ENCODE results near the gene DDX5. TPM values are rescaled to one million over a fixed set of nuclear protein-coding genes. Genes with fewer than 3 reads are reported as not detected.

Gene DDX5
- total RNA-seq, 4 donors from 2014 or later, result 471 to 820 (median 648) TPM

DNA sequence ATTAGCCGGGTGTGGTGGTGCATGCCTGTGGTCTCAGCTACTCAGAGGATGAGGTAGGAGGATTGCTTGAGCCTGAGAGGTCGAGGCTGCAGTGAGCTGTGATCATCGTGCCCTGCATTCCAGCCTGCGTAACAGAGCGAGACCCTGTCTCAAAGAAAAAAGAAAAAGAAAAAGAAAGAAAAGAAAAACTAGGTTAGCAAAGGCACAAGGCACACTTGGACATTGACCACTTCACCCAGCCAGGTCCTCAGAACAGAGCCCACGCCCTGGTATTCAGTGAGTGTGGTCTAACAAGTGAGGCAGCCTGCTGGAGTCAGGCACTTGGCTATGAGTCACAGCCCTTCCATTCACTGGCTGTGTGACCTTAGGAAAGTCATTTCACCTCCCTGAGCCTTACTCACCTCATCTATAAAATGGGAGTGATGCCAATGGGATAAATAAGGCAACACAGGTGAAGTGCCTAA lies 46.8 kb downstream of the DDX5 start:
- TF ChIP-seq EP300 (IDR thresholded peaks at IDR 0.05) (no peak), POLR2A (IDR thresholded peaks at IDR 0.05) (no peak)
- Histone ChIP-seq H3K27ac (no peak overlapping the region), H3K4me3 (no peak overlapping the region), H3K4me1 (peaks cover 0 to 22% (median 12%) of the 10 kb centered on the region in 4 donors), H3K27me3 (no peaks in the 10 kb centered on the region), H3K9me3 (no peaks in the 10 kb centered on the region), H3K36me3 (no peaks in the 10 kb centered on the region)
- 74% methylated on average over 6 of the region's 6 CpGs for WGBS, 2 donors
- no peak for DNase-seq (ENCODE audit: low spot score in 2 of 2)

DNA sequence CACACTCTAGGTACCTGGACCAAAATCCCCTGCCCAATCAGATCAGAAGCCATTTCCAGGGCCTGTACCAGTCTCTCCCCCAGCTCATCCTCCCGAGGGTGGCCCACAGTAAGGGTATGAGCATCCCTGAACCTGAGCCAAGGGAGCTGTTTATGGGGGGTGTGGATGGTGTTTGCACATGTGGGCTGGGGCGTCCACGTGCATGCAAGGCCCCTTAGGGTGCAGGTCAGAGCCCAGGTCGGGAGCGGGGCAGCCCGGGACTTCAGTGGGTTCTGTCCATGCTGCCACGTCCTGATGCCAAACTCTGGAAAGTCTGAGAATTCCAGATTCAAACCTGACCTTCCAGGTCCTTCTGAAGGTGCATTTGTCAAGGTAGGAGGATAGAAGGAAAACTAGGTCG lies 47.3 kb downstream of the DDX5 start:
- no peaks in the 10 kb centered on the region for H3K36me3 ChIP-seq
- H3K9me3 ChIP-seq, result no peaks in the 10 kb centered on the region
- no peak for TF ChIP-seq POLR2A (IDR thresholded peaks at IDR 0.05)
- TF ChIP-seq, protein P1, sequence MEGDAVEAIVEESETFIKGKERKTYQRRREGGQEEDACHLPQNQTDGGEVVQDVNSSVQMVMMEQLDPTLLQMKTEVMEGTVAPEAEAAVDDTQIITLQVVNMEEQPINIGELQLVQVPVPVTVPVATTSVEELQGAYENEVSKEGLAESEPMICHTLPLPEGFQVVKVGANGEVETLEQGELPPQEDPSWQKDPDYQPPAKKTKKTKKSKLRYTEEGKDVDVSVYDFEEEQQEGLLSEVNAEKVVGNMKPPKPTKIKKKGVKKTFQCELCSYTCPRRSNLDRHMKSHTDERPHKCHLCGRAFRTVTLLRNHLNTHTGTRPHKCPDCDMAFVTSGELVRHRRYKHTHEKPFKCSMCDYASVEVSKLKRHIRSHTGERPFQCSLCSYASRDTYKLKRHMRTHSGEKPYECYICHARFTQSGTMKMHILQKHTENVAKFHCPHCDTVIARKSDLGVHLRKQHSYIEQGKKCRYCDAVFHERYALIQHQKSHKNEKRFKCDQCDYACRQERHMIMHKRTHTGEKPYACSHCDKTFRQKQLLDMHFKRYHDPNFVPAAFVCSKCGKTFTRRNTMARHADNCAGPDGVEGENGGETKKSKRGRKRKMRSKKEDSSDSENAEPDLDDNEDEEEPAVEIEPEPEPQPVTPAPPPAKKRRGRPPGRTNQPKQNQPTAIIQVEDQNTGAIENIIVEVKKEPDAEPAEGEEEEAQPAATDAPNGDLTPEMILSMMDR (IDR thresholded peaks at IDR 0.05), result no peak
- TF ChIP-seq EP300 (IDR thresholded peaks at IDR 0.05), result no peak
- no peak overlapping the region for H3K4me3 ChIP-seq
- DNase-seq (ENCODE audit: low spot score in 2 of 2), result no peak
- H3K27me3 ChIP-seq, result no peaks in the 10 kb centered on the region
- WGBS, 2 donors, result 71 to 80% methylated on average over 8 of the region's 8 CpGs
- H3K4me1 ChIP-seq, result peaks cover 0 to 22% (median 12%) of the 10 kb centered on the region in 4 donors
- H3K27ac ChIP-seq, result no peak overlapping the region

DNA sequence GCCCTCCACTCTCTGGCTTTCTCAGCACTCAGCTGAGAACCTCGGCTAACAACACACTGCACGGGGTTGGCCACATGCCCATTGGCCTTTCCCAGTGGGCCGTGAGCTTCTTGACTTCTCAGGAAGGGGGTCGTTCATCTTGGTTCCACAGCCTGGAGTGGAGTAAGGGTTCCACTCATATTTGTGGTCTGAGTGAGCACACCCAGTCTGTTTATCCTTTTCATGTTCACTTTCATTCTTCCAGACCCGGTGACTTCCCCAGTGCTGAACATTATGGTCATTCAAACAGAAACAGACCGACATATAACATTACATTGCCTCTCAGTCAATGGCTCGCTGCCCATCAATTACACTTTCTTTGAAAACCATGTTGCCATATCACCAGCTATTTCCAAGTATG lies 48.9 kb downstream of the DDX5 start:
- peak overlapping the region in 1 of 4 donors; percentile 3 for H3K27ac ChIP-seq
- H3K36me3 ChIP-seq, result no peaks in the 10 kb centered on the region
- no peaks in the 10 kb centered on the region for H3K27me3 ChIP-seq
- DNase-seq (ENCODE audit: low spot score in 2 of 2), result no peak
- H3K4me1 ChIP-seq, result peaks cover 0 to 22% (median 12%) of the 10 kb centered on the region in 4 donors
- no peak overlapping the region for H3K4me3 ChIP-seq
- TF ChIP-seq EP300 (IDR thresholded peaks at IDR 0.05), result no peak
- TF ChIP-seq, protein P1 (IDR thresholded peaks at IDR 0.05), result no peak
- TF ChIP-seq POLR2A (IDR thresholded peaks at IDR 0.05), result no peak
- no peaks in the 10 kb centered on the region for H3K9me3 ChIP-seq
- WGBS, 2 donors, result 43 to 49% methylated on average over 7 of the region's 7 CpGs

DNA sequence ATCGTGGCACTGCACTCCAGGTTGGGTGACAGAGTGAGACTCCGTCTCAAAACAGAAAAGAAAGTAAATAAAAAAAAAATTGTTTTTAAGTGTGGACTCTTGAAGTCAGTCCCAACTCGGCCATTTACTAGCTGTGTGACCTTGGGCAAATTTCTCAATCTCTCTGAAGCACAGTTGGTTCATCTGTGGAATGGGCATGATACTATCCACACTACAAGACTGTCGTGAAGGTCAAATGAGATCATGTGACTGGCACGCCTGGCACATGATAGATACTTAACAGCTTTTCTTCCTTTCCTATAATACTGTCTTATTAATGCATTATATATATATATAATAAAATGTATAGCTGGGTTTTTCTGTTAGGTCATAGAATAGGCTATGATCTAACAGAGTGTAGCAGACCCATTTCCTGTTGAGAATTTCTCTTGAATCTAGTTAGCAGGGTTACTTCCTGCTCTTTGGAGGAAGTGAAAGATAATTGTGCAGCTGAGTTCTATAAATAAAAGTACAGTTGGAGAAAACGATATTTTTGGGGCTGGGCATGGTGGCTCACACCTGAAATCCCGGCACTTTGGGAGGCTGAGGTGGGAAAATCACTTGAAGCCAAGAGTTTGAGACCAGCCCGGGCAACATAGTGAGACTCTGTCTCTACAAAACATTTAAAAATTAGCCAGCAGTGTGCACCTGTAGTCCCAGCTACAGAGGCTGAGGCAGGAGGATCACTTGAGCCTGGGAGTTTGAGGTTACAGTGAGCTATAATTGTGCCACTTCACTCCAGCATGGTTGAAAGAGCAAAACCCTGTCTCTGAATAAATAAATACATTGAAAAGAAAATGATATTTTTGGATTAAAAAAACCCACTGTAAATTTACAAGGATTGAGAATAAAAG lies 49.9 kb downstream of the DDX5 start:
- Histone ChIP-seq H3K27me3 (no peaks in the 10 kb centered on the region), H3K36me3 (no peaks in the 10 kb centered on the region), H3K9me3 (no peaks in the 10 kb centered on the region), H3K27ac (no peak overlapping the region), H3K4me3 (no peak overlapping the region), H3K4me1 (peaks cover 0 to 22% (median 12%) of the 10 kb centered on the region in 4 donors)
- no peak for DNase-seq (ENCODE audit: low spot score in 2 of 2)
- 76 to 79% methylated on average over 8 of the region's 8 CpGs for WGBS, 2 donors
- TF ChIP-seq POLR2A (IDR thresholded peaks at IDR 0.05) (no peak), EP300 (IDR thresholded peaks at IDR 0.05) (no peak)
- TF ChIP-seq, protein P1 (IDR thresholded peaks at IDR 0.05), result no peak

DNA sequence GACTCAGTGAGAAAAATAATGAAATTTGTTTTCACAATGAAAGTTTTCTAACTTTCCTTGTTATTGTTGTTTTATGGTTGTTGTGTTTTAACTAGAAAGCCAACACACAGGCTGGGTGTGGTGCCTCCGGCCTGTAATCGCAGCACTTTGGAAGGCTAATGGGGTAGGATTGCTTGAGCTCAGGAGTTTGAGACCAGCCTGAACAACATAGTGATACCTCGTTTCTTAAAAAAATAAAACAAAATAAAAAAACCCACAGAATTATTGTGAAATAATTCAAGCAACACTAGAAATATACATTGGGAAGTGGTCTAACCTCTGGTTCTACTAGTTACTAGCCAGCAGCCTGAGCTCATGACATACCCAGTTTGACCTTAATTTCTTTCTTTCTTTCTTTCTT lies 56.5 kb downstream of the DDX5 start:
- Histone ChIP-seq H3K4me3 (peak overlapping the region in 2 of 4 donors; percentile 13 to 26), H3K4me1 (peaks cover 0 to 29% (median 15%) of the 10 kb centered on the region in 4 donors), H3K9me3 (no peaks in the 10 kb centered on the region), H3K27ac (peak overlapping the region in 3 of 4 donors; percentile 50 to 76 (median 60)), H3K36me3 (no peaks in the 10 kb centered on the region), H3K27me3 (no peaks in the 10 kb centered on the region)
- TF ChIP-seq POLR2A (IDR thresholded peaks at IDR 0.05) (no peak), EP300 (IDR thresholded peaks at IDR 0.05) (no peak)
- TF ChIP-seq, protein P1 (IDR thresholded peaks at IDR 0.05), result no peak
- WGBS, 2 donors, result 54 to 64% methylated on average over 3 of the region's 3 CpGs
- no peak for DNase-seq (ENCODE audit: low spot score in 2 of 2)

Measured in tibial nerve (tissue), 4 donors.